K562 (cell line): ENCODE results near the gene HIKESHI. TPM values are rescaled to one million over a fixed set of nuclear protein-coding genes. Genes with fewer than 3 reads are reported as not detected.

Experiments used
- AFF1 ChIP-seq, 2 experiments: fragments of 450-650 bp; IDR thresholded peaks; 2 replicates each; pipeline ENCODE4 v1.6.1; 2018; ENCODE audit warnings: mild to moderate bottlenecking in 2 of 2, low read depth in 1 of 2; ENCODE audit not compliant: partially characterized antibody in 2 of 2
- ARID1B ChIP-seq: fragments of 450-650 bp; IDR thresholded peaks from 2 replicates; pipeline ENCODE4 v1.6.1; 2016; ENCODE audit warnings: antibody characterized with exemption, mild to moderate bottlenecking, inconsistent platforms
- EP400 ChIP-seq: fragments of 450-650 bp; IDR thresholded peaks from 2 replicates; pipeline ENCODE4 v1.6.1; 2017; ENCODE audit warnings: antibody characterized with exemption, mild to moderate bottlenecking, moderate library complexity
- FOXM1 ChIP-seq, 2 experiments: fragments of 450-650 bp in 1 of 2; sonication (generic) in 1 of 2; formaldehyde crosslinking in 1 of 2; IDR thresholded peaks; 2 replicates each; pipeline versions ENCODE4 v1.6.1 to v1.9.0; 2017 to 2022; ENCODE audit warnings: low read depth in 2 of 2, mild to moderate bottlenecking in 2 of 2, missing genetic modification reagents in 1 of 2, moderate library complexity in 1 of 2
- NKRF ChIP-seq: fragments of 450-650 bp; IDR thresholded peaks from 2 replicates; pipeline ENCODE4 v1.6.1; 2016; ENCODE audit warnings: borderline replicate concordance
- SRF ChIP-seq, 2 experiments: fragments of 250-450, 450-650 bp in 1 of 2; sonication (Bioruptor Pico) in 1 of 2; sonication (generic) in 1 of 2; formaldehyde crosslinking; IDR thresholded peaks; 2 replicates each; pipeline versions ENCODE4 v1.5.0 to v1.5.1; 2020 to 2022; ENCODE audit warnings: mild to moderate bottlenecking in 1 of 2, missing genetic modification reagents in 1 of 2
- STAT6 ChIP-seq: sonication (generic); formaldehyde crosslinking; IDR thresholded peaks from 2 replicates; pipeline ENCODE4 v1.8.1; 2023; ENCODE audit warnings: mild to moderate bottlenecking, missing genetic modification reagents
- ZNF589 ChIP-seq: fragments of 200-800 bp; sonication (Bioruptor generic); IDR thresholded peaks from 2 replicates; pipeline ENCODE4 v1.6.1; 2016; ENCODE audit warnings: low read depth, missing genetic modification characterization, missing compliant biosample characterization
- ZNF592 ChIP-seq: fragments of 450-650 bp; IDR thresholded peaks from 2 replicates; pipeline ENCODE4 v1.6.1; 2017; ENCODE audit warnings: antibody characterized with exemption, mild to moderate bottlenecking
- polyA plus RNA-seq, 8 experiments: library from polyadenylated mRNA; depleted of rRNA in 4 of 8; stranded (reverse) in 5 of 8; unstranded in 3 of 8; fragments of >200 nt; fragmentation: Nextera tagmentation in 2 of 8; fragmentation: Illumina TruSeq in 1 of 8; extraction: Ambion mirVana in 2 of 8; extraction: Trizol in 1 of 8; gene quantifications; 2 replicates each; pipeline versions ENCODE4 v1.2.1 to v1.2.3, GENCODE V29; 2011 to 2014; ENCODE audit warnings: inconsistent platforms in 1 of 8, missing spikeins in 1 of 8
- total RNA-seq, 7 experiments: library from RNA; depleted of rRNA in 6 of 7; stranded (reverse); fragments of >200 nt in 6 of 7; fragmentation: Illumina TruSeq in 2 of 7; extraction: Trizol in 2 of 7; gene quantifications; 2 replicates each; pipeline versions ENCODE4 v1.2.1 to v1.2.3, GENCODE V29; 2011 to 2021; ENCODE audit warnings: low replicate concordance in 1 of 7

Gene HIKESHI
- total and polyA plus RNA-seq, 9 of the 15 experiments (the other 6 are each of a cell fraction or from before 2014, with no cell fraction given): 33.2 to 196 (median 62.7) TPM

GRCh38 chr11:86302092-86302793 is at the start of gene HIKESHI (continued):
- TF ChIP-seq FOXM1 (IDR thresholded peaks at IDR 0.05; ENCODE audit: low read depth): peak; percentile 48; the same call in 1 of the 2 replicates
- TF ChIP-seq FOXM1 (CRISPR knock-in tag; IDR thresholded peaks at IDR 0.05; ENCODE audit: low read depth): 0 out of 2 replicates have a peak, but pooled peaks have one; percentile 61
- 0 out of 2 replicates have a peak, but pooled peaks have one; percentile 25 for TF ChIP-seq ARID1B
- TF ChIP-seq SRF (CRISPR knock-in tag; IDR thresholded peaks at IDR 0.05): peak in 1 of 2 experiments; percentile 92; a peak in 2 of 4 replicates
- peak; percentile 82 for TF ChIP-seq EP400
- 0 out of 2 replicates have a peak, but pooled peaks have one; percentile 44 for TF ChIP-seq STAT6
- TF ChIP-seq ZNF592: peak; percentile 92
- peak; percentile 84 to 100 for TF ChIP-seq AFF1 (IDR thresholded peaks at IDR 0.05; ENCODE audit: low read depth in 1 of 2, partially characterized antibody in 2 of 2)
- peak; percentile 66; the same call in 1 of the 2 replicates for TF ChIP-seq ZNF589
- TF ChIP-seq NKRF: peak; percentile 85; the same call in 1 of the 2 replicates
